Limb (tissue), 2 donors: ENCODE measurements around the gene HMGN5.
A peak's percentile ranks its signal among the peaks of the same experiment; 100 is the strongest.

Experiments
- DNase-seq, 2 donors: peaks; one replicate each; pipeline ENCODE4 v3.0.0-alpha.2; 2016; ENCODE audit errors: extremely low spot score in 2 of 2

Gene HMGN5

DNA sequence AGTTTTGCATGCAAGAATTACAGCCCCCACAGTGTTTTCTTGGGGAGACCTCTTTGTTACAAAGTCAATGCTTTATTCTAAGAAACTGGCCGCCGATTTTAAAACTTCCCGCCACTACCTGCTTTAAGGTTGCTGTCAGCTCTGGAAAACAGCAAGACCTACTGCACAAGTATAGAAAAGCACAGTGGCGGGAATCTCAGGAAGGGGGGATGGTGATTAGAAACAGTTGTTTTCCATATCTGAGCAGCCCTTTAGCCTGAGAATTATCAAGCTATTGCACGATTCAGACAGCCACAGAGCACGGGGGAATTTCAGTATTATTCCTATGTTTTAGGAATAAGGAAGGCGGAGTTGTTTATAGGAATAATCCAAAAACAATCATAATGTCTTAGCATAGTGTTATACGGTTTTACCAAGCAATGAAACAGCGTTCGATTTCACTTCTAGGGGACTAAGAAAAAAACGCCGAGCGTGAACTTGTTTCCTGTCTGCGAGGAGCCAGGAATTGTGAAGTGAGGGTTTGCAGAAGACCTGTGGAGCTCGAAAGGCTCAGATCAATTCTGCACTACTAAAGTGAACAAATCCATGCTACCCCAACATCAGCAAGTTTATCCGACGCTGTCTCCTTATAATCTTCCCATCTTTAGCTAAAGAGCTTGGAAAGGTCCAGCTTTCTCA lies 81.3 kb downstream of the HMGN5 start:
- DNase-seq = peak in 1 of 2 donors; percentile 1

GRCh38 chrX:81114757-81115156 lies 87.0 kb downstream of the HMGN5 start:
- DNase-seq = no peak

DNA sequence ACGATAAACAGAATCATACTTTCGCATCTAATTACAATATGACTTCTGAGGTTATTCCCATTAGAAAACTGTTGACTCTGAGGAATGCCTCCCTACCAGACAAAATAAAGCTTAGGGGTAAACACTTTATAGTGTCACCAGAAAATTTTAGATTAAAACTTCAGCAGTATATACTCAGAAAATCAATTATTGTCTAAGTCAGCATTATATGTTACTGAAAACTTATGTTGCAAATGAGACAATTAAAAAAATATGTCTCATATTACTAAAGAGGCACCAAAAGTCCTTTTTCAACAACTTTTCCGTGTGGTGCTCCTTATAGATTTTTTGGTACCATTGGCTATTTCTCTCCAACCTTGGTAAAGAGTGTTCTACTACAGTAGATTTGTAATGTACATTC lies 91.4 kb downstream of the HMGN5 start:
- DNase-seq = no peak

- no peak for DNase-seq
These were observed 119.1 kb downstream of the HMGN5 start for GRCh38 chrX:81082649-81083048.
